ENCODE measurements around the gene BICC1. TPM values are rescaled to one million over a fixed set of nuclear protein-coding genes. Genes with fewer than 3 reads are reported as not detected.

The BICC1 gene
- total and polyA plus RNA-seq, 2 donors (not counting 3 experiments of a cell fraction or from before 2014, with no cell fraction given) = 0.06 to 0.29 TPM

GRCh38 chr10:58784361-58784760 lies 271.7 kb downstream of the BICC1 start:
- dilution Hi-C loops (cut with MboI; ENCODE audit: extremely low pct_ligation_motif_present, low sequenced_read_pairs) = no loop called here
- no TSS peak for BruUV-seq (replicated peaks)
- no peaks in the 10 kb centered on the region for H3K79me2 ChIP-seq (ENCODE audit: control insufficient read depth, insufficient read depth, low read length)
- ChIA-PET CTCF (no interaction called here), POLR2A (no interaction called here)
- DNase-seq (ENCODE audit: low read depth, low spot score) (no peak), FAIRE-seq (no peak)
- no peaks in the 10 kb centered on the region for H3K9me3 ChIP-seq (replicated peaks; ENCODE audit: control insufficient read depth, insufficient read depth, low read length)
- no peaks in the 10 kb centered on the region for H3K4me1 ChIP-seq (ENCODE audit: control insufficient read depth, extremely low read depth, insufficient read depth, low read length)
- H3K4me3 ChIP-seq (replicated peaks in 1 of 3; ENCODE audit: insufficient read depth in 1 of 3, low read depth in 1 of 3, low read length in 3 of 3) = no peak overlapping the region
- no peaks in the 10 kb centered on the region for H3K9me1 ChIP-seq (replicated peaks; ENCODE audit: control insufficient read depth, extremely low read depth, insufficient read depth, low read length)
- H3K36me3 ChIP-seq (ENCODE audit: control insufficient read depth in 2 of 2, extremely low read depth in 1 of 2, insufficient read depth in 2 of 2, low read length in 2 of 2) = no peaks in the 10 kb centered on the region
- H3K27me3 ChIP-seq (ENCODE audit: control insufficient read depth in 2 of 2, insufficient read depth in 2 of 2, low read length in 2 of 2) = no peaks in the 10 kb centered on the region
- no peaks in the 10 kb centered on the region for H4K20me1 ChIP-seq (replicated peaks; ENCODE audit: control insufficient read depth, extremely low read depth, insufficient read depth, low read length)
- no peak overlapping the region for H3K4me2 ChIP-seq (ENCODE audit: insufficient read depth, low read length)
- no peak for TF ChIP-seq CTCF (IDR thresholded peaks at IDR 0.05; ENCODE audit: extremely low read depth in 1 of 2, insufficient read depth in 1 of 2, low read depth in 1 of 2, low read length in 2 of 2)
- TF ChIP-seq POLR2AphosphoS5 (IDR thresholded peaks at IDR 0.05; ENCODE audit: insufficient read depth, low read depth, low read length) = no peak
- TF ChIP-seq MAX (IDR thresholded peaks at IDR 0.05; ENCODE audit: insufficient read depth, insufficient read length) = no peak
- TF ChIP-seq MYC (IDR thresholded peaks at IDR 0.05; ENCODE audit: low read depth, low read length) = no peak
- TF ChIP-seq GATA2 (IDR thresholded peaks at IDR 0.05; ENCODE audit: insufficient read depth, insufficient read length, low read depth, low read length) = no peak
- no peak for TF ChIP-seq FOS (IDR thresholded peaks at IDR 0.05; ENCODE audit: borderline replicate concordance, insufficient read depth, low read length)
- no peak for TF ChIP-seq EZH2 (IDR thresholded peaks at IDR 0.05; ENCODE audit: borderline replicate concordance, low read depth, low read length, severe bottlenecking)
- TF ChIP-seq POLR2A (IDR thresholded peaks at IDR 0.05; ENCODE audit: low read depth, low read length) = no peak
- TF ChIP-seq JUN (IDR thresholded peaks at IDR 0.05; ENCODE audit: borderline replicate concordance, insufficient read depth, insufficient read length, low read depth) = no peak
- no peak overlapping the region for H2AFZ ChIP-seq (ENCODE audit: low read depth, low read length)
- no peak overlapping the region for H3K9ac ChIP-seq (replicated peaks; ENCODE audit: extremely low read depth, insufficient read depth, low read length)
- no peak overlapping the region for H3K27ac ChIP-seq (ENCODE audit: insufficient read depth, low read depth, low read length)
- intact Hi-C loops (cut with micrococcal nuclease) = loop anchor here (2.0 to 10.0 kb wide), 3 partner anchors 68 to 1260 kb away; no protein-coding TSS in a partner anchor
